Measurements from ENCODE around the gene B4GALT2. TPM values are rescaled to one million over a fixed set of nuclear protein-coding genes. Genes with fewer than 3 reads are reported as not detected.

The B4GALT2 gene
- total RNA-seq, 1 experiment from 2014 or later = 207 TPM

DNA sequence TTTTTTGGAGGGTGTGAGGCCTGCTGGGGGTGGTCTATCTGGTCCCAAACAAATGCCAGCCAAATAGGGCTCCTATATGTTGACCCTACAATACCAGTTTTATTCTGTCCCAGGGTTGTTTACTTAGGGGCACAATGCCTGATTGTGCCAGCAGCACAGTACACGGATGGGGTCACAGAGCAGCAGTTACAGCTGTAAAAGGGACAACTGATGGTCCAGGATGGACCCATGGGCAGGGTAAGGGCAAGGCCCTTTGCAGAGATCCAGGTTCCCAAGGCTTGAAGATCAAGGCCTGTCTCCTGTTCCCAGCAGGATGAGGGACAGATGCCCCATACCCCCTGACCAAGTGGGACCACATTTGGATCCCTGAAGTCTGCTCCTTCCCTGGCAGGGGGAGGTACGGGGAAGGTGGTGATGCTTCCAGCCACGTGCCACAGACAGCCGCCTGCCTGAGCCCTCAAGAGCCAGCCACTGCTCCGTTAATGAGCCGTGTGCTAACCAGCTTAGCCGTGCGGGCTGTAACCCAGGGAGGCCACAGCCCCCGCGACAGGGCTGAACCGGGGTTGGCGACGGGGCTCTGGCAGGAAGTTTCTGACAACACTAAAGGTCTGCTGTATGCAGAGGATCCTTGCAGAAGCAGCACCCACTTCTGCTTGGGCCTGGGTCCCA, 34.1 kb downstream of the B4GALT2 start:
- H3K4me3 ChIP-seq (ENCODE audit: insufficient read depth, low read depth, low read length) = no peak overlapping the region
- no peaks in the 10 kb centered on the region for H3K27me3 ChIP-seq (ENCODE audit: control insufficient read depth, insufficient read depth, low read length)
- H3K36me3 ChIP-seq (replicated peaks; ENCODE audit: control insufficient read depth, insufficient read depth, low read length) = no peaks in the 10 kb centered on the region; the same call in none of the 2 replicates
- DNase-seq = no peak

GRCh38 chr1:44013949-44014348, 34.9 kb downstream of the B4GALT2 start:
- Histone ChIP-seq H3K4me3 (ENCODE audit: insufficient read depth, low read depth, low read length) (no peak overlapping the region), H3K27me3 (ENCODE audit: control insufficient read depth, insufficient read depth, low read length) (no peaks in the 10 kb centered on the region), H3K36me3 (replicated peaks; ENCODE audit: control insufficient read depth, insufficient read depth, low read length) (no peaks in the 10 kb centered on the region; the same call in 1 of the 2 replicates)
- DNase-seq = no peak

DNA sequence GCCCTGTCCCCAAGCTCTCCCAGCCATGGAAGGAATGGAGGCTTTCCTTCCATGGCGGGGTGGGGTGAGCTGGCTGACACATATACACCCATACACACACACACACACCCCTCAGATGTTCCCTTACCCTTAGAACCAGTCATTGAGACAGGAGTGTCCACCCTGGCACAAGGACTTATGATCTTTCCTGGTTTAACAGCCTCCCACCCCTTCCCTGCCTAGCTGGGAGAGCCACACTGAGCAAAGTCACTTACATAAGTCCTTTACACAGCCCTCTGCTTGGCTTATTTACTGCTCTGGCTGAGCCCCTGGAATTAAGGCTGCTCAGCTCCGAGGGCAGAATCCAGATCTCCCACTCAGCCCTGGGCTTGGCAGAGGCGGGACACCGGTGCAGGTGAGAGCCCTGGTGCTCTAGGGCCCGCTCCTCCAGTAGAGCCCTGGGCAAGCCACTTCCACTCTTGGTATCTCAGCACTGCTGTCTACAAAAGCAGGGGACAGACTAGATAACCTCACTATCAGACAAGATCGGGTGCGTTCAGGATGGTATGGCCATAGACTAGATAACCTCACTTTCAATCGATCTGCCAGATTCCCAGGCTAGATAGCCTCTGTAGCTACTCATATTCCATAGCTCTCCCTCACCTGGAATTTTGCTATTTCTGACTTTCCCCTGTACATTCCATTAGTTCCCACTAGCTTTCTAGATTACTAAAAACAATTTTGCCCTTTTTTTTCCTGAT, 35.5 kb downstream of the B4GALT2 start:
- DNase-seq = no peak
- H3K36me3 ChIP-seq (replicated peaks; ENCODE audit: control insufficient read depth, insufficient read depth, low read length) = no peaks in the 10 kb centered on the region; the same call in 1 of the 2 replicates
- H3K4me3 ChIP-seq (ENCODE audit: insufficient read depth, low read depth, low read length) = no peak overlapping the region
- H3K27me3 ChIP-seq (ENCODE audit: control insufficient read depth, insufficient read depth, low read length) = no peaks in the 10 kb centered on the region

GRCh38 chr1:44015206-44015605, 36.2 kb downstream of the B4GALT2 start:
- Histone ChIP-seq H3K36me3 (replicated peaks; ENCODE audit: control insufficient read depth, insufficient read depth, low read length) (no peaks in the 10 kb centered on the region; the same call in 1 of the 2 replicates), H3K4me3 (ENCODE audit: insufficient read depth, low read depth, low read length) (no peak overlapping the region), H3K27me3 (ENCODE audit: control insufficient read depth, insufficient read depth, low read length) (no peaks in the 10 kb centered on the region)
- no peak for DNase-seq

GRCh38 chr1:44016041-44016889, 37.3 kb downstream of the B4GALT2 start:
- Histone ChIP-seq H3K4me3 (ENCODE audit: insufficient read depth, low read depth, low read length) (no peak overlapping the region), H3K36me3 (replicated peaks; ENCODE audit: control insufficient read depth, insufficient read depth, low read length) (peaks cover 1% of the 10 kb centered on the region), H3K27me3 (ENCODE audit: control insufficient read depth, insufficient read depth, low read length) (no peaks in the 10 kb centered on the region)
- DNase-seq = no peak

GRCh38 chr1:44016890-44017400, 37.9 kb downstream of the B4GALT2 start:
- DNase-seq = peak; percentile 61
- no peak overlapping the region for H3K4me3 ChIP-seq (ENCODE audit: insufficient read depth, low read depth, low read length)
- H3K27me3 ChIP-seq (ENCODE audit: control insufficient read depth, insufficient read depth, low read length) = no peaks in the 10 kb centered on the region
- peaks cover 1% of the 10 kb centered on the region for H3K36me3 ChIP-seq (replicated peaks; ENCODE audit: control insufficient read depth, insufficient read depth, low read length)

- no peaks in the 10 kb centered on the region for H3K27me3 ChIP-seq (ENCODE audit: control insufficient read depth, insufficient read depth, low read length)
- peaks cover 5% of the 10 kb centered on the region for H3K36me3 ChIP-seq (replicated peaks; ENCODE audit: control insufficient read depth, insufficient read depth, low read length)
- no peak overlapping the region for H3K4me3 ChIP-seq (ENCODE audit: insufficient read depth, low read depth, low read length)
- no peak for DNase-seq
These were observed 40.5 kb downstream of the B4GALT2 start for GRCh38 chr1:44019466-44019948.

- Histone ChIP-seq H3K4me3 (ENCODE audit: insufficient read depth, low read depth, low read length) (no peak overlapping the region), H3K27me3 (ENCODE audit: control insufficient read depth, insufficient read depth, low read length) (no peaks in the 10 kb centered on the region), H3K36me3 (replicated peaks; ENCODE audit: control insufficient read depth, insufficient read depth, low read length) (peaks cover 5% of the 10 kb centered on the region)
- DNase-seq = peak; percentile 13
These were observed 41.5 kb downstream of the B4GALT2 start for GRCh38 chr1:44020464-44020863.

- DNase-seq = no peak
- peaks cover 5% of the 10 kb centered on the region for H3K36me3 ChIP-seq (replicated peaks; ENCODE audit: control insufficient read depth, insufficient read depth, low read length)
- H3K27me3 ChIP-seq (ENCODE audit: control insufficient read depth, insufficient read depth, low read length) = no peaks in the 10 kb centered on the region
- H3K4me3 ChIP-seq (ENCODE audit: insufficient read depth, low read depth, low read length) = no peak overlapping the region
These were observed 42.1 kb downstream of the B4GALT2 start for GRCh38 chr1:44021156-44021555.

DNA sequence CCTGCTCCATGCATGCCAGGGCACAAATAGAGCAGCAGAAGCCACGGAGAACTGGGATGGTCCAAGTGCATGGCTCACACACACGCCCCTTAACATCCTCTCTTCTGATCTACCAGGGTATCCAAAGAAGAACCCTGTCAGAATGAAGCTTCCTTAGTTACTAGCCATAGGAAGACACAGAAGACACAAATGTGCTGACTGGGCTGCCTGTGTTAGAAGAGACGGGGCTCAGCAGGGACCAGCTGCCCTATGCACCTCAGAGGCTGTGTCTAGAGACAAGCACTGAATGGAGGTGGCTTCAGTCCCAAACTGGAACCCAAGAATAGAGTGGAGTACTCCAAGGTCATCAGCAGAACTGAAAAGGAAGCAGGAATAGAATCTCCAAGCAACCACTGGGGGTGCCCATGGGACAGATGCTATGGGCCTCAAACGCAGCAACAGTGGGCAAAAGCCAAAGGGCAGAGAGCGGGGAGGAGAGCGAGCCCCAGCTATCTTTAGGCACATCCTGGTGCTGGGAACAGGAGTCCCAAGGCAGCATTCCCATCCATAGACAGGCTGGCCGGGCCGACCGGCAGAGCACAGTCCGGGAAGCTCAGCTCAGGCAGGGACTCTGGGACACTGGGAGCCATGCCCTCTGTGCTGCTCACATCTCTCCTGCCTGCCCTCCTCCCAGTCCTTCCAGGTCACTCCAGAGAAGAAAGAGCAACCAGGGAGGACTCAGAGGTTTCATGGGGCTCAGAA, 42.7 kb downstream of the B4GALT2 start:
- Histone ChIP-seq H3K4me3 (ENCODE audit: insufficient read depth, low read depth, low read length) (no peak overlapping the region), H3K27me3 (ENCODE audit: control insufficient read depth, insufficient read depth, low read length) (no peaks in the 10 kb centered on the region), H3K36me3 (replicated peaks; ENCODE audit: control insufficient read depth, insufficient read depth, low read length) (peaks cover 5% of the 10 kb centered on the region)
- peak; percentile 49 for DNase-seq

DNA sequence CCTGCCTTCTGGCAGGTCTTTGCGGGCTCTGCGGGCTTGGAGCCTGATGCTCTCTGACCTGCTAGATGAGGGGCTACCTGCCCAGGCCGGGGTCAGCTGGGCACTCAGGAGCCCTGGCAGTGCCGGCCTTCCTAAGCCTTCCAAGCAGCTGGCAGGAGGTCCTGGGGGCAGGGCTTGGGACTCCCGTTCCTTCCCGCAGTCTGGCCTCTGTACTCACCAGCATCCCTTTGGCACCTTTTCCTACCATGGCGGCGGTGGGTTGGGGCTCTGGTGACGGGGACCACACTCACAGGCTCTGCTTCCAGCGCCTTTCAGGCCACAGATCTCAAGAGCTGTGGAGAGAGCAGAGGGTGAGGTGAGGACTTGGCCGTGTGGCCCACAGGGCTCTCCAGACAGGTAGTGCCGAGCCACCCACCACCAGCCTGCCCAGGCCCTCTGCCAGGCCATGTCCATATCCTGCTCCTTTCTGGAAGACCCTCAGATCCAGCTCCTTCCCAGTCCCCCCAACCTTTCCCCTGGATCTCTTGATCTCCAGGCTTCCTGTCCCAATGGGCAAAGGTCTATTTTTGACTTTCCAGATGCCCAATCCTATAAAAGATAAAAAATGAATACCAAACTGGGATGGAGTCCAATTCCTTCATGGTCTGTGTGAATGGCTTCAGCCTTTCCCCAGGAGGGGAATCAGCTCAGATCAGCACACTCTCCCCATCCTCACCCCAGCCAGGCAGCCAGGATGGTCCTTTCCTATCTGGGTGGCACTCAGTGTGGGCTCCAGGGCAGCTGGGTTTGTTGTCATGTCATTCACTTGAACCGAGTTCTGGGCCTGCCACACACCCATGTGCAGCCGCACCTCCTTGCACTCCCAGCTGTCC, 45.3 kb downstream of the B4GALT2 start:
- no peak overlapping the region for H3K4me3 ChIP-seq (ENCODE audit: insufficient read depth, low read depth, low read length)
- no peaks in the 10 kb centered on the region; the same call in 1 of the 2 replicates for H3K27me3 ChIP-seq (ENCODE audit: control insufficient read depth, insufficient read depth, low read length)
- peaks cover 5% of the 10 kb centered on the region for H3K36me3 ChIP-seq (replicated peaks; ENCODE audit: control insufficient read depth, insufficient read depth, low read length)
- peak; percentile 30 for DNase-seq

GRCh38 chr1:44024903-44025525, 46.0 kb downstream of the B4GALT2 start:
- H3K27me3 ChIP-seq (ENCODE audit: control insufficient read depth, insufficient read depth, low read length) = no peaks in the 10 kb centered on the region; the same call in 1 of the 2 replicates
- DNase-seq = peak; percentile 11
- H3K36me3 ChIP-seq (replicated peaks; ENCODE audit: control insufficient read depth, insufficient read depth, low read length) = peaks cover 5% of the 10 kb centered on the region
- no peak overlapping the region for H3K4me3 ChIP-seq (ENCODE audit: insufficient read depth, low read depth, low read length)

- DNase-seq = peak; percentile 61
- Histone ChIP-seq H3K27me3 (ENCODE audit: control insufficient read depth, insufficient read depth, low read length) (no peaks in the 10 kb centered on the region; the same call in 1 of the 2 replicates), H3K4me3 (ENCODE audit: insufficient read depth, low read depth, low read length) (no peak overlapping the region), H3K36me3 (replicated peaks; ENCODE audit: control insufficient read depth, insufficient read depth, low read length) (peaks cover 4% of the 10 kb centered on the region)
These were observed 46.8 kb downstream of the B4GALT2 start for GRCh38 chr1:44025816-44026215.
